ENCODE results near the gene SLC9A6.
"Not testable (repeated sequence)": the region's sequence is repeated elsewhere in the genome, so short reads cannot be mapped to it uniquely, and the experiment has no call there.

Gene SLC9A6

DNA sequence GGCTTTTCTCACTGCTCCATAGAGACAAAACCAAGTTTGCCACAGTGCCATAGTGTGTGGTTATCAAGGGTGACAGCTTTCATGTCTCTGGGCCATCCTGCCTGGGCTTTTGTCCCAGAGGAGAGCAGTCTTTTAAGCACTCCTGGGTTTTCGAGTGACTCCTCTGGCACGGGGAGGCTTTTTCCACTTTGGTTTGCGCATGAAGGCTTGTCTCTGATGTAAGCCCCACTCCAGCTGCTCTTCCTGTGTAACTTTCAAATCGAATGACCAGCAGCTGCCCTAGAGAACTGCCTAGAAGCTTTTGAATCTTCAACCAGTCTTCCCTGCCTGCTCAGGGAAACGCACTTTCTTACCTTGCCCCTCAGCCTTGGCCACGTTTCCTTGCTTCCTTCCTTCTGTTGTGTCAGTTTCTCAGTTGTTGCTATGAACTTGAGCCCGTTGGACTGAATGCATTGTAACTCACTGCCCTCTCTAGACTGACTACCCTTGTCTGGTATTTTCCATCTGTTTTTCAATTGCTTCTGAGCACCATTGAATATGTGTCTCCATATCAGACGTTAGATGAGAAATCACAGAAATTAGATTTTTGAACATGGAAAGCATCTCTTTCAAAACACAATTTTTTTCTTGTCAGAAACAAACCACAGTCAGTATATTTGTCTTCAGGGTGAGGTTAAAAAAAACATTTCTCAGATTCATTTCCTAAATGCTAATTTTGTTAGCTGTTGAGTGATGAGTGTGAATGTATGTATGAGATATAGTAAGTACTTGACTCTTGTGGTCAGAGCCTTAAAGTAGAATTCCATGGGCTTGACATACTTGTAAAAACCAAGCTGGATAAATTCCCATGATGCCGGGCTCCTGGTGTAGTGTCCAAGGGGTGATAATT, 45.3 kb downstream of the SLC9A6 start:
- no peak for DNase-seq

DNA sequence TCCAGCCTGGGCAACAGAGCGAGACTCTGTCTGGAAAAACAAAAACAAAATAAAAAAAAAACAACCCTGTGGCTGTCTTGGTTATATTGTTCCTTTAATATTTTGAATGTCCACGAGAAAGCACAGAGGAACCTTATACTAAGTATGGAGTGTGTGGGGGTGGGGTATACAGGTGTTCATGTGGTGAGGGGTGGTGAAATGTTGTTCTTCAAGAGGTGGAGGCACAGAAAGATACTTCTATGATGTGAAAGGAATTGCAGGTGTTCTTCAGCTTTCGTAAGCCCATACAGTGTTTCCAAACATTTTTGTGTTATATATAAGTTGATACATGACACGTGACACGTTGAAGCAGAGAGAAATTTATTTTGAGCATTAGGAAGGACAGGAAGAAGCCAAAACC, 46.4 kb downstream of the SLC9A6 start:
- DNase-seq, result no peak

DNA sequence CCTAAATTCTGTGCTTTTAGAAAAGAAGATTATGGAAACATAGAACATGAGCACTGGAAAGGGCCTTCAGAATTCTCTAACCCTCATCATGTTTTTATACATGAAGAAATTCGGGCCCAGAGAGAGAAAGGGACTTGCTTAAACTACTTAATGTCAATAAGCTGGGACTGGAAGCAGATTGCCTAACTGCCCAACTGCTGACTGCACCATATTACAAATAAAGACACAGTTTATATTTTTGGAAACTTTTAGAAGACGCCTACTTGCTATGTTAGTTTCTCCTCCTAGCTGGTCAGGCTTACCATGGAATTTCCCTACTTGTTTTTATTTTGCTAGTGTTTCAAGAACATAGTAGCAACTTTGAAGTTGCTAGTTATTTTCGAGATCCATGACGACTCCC, 47.1 kb downstream of the SLC9A6 start:
- no peak for DNase-seq

DNA sequence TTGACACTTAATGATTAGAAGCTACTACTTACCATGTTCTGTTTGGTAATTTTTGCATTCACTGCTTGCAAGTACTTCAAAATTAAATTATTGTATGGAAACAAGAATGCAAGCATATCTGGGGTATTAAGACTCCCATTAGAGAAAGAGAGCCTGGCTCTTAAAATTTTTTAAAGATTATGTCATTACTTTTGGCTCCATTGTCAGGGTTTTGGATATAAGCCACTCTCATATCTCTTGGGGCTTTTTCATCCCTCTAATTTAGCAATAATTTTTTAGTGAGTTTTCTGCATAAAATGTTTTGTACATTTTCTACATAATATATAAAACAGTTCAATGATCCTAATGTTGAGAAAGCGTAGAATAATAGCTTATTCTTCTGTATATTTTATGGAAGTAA, 49.4 kb downstream of the SLC9A6 start:
- DNase-seq, result no peak

DNA sequence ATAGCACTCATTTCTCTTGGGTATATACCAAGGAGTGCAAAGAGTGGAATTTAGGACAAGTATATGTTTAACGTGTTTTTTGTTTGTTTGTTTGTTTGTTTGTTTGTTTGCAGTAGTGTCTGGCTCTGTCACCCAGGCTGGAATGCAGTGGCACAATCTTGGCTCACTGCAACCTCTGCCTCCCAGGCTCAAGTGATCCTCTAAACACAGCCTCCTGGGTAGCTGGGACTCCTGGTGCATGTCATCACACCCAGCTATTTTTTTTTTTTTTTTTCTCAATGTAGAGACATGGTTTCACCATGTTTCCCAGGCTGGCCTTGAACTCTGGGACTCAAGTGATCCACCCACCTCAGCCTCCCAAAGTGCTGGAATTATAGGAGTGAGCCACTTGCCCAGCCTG, 50.4 kb downstream of the SLC9A6 start:
- DNase-seq, result no peak

DNA sequence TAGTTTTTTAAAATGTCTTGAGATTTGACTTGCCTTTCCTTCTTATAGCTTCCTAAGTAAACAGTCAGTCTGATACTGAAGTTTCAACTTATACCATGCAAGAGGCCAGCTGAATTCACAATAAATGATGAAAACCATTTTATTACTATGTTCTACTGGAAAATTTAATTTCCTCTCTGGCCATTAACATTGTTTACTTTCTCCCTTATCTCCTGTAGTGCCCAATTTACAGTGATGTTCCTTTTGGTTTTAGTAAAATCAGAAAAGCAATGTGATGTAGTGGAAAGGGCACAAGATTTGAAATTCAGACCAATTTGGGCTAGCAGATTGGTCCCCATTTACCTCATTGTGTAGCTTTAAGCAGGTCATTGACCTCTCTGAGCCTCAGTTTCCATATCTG, 54.2 kb downstream of the SLC9A6 start:
- no peak for DNase-seq

DNA sequence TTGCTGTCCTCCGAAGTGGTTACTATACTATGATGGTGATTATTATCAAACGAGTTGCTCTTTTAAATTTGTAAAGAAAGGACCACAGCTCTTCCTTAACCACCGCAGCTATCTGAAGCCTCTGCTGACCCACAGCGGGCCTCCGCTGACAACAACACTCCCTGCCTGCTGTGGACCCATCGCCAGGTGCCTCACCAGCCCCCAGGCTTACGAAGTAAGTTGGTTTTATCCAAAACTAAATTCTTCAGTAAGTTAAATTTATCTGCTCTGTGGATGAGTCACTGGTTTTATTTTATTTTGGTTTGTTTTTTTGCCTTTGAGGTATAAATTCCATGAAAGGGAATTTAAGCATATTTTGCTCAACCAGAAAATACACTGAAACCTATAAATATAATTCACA, 54.7 kb downstream of the SLC9A6 start:
- DNase-seq, result no peak

DNA sequence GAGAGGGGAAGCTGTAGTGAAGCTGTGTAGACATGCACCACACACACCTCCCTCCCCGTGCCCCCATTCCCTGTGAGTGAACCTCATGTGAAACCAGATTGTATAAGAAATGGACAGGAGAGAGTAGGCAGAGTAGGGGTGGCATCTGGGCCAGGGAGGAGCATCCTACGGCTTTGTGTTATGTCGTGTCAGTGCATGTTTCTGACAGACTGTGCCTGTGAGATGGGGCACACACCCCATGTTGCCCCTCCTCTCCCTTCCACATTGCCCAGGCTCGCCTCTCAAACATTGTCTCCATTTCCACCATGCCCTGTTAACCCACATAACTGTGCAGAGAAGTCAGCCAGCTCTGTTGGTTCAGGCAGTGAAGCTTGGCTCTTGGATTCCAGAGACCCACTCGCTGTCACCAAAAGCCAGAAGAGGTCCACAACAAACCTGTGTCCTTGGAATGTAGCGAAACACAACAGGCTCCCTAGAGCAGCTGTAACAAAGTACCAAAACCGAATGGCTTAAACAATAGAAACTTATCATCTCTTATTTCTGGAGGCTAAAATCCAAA, 56.1 kb downstream of the SLC9A6 start:
- no peak for DNase-seq

DNA sequence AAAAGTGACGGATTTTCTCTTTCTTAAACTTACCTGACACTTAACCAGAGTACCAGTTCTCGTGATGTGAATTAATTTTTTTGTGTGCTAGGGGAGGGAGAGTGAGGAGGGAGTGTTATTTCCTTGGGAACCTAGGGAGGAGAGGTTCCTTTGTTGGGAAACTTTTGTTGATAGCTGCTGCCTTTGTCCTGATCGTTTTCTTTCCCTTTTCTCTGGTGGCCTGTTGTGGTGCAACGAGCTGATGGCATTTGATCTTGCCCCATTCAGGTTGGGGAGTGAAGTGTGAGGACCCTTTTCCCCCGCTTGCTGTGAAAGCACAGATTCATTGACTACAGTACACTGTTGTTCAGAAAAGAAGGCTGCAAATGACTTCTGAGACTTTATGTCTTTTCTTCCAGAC, 59.8 kb downstream of the SLC9A6 start:
- no peak for DNase-seq

DNA sequence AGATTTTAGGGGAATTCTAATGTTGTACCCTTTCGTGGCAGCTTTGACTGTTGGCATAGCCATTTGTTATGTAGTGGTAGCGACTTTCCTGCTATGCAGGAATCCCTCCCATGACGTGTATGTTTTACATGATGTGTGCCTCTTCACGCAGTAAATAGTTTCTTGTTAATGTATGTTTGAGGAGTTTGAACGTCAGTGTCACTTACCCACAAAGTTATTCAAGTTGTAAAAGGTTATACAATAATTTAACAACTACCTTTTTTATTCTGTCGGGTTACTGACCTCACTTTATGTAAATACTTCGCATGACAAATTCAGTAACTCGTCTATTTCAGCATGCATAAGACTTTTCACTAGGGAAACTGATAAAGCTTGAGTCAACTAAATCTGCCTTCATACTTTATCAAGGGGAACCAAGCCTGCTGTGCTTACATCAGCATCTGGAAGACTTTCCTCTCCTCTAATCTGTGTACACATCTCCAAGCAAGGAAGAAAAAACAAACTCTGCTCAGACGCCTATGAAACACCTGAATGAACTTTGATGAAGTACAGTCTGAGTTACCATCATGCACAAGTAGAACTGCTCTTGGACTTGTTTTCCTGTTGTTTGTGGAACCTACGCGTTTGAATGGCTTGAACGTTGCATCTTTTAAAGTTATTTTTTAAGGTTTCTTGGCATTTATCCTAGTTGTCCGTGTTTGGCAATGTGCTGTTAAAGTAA, 61.2 kb downstream of the SLC9A6 start:
- no peak for DNase-seq

DNA sequence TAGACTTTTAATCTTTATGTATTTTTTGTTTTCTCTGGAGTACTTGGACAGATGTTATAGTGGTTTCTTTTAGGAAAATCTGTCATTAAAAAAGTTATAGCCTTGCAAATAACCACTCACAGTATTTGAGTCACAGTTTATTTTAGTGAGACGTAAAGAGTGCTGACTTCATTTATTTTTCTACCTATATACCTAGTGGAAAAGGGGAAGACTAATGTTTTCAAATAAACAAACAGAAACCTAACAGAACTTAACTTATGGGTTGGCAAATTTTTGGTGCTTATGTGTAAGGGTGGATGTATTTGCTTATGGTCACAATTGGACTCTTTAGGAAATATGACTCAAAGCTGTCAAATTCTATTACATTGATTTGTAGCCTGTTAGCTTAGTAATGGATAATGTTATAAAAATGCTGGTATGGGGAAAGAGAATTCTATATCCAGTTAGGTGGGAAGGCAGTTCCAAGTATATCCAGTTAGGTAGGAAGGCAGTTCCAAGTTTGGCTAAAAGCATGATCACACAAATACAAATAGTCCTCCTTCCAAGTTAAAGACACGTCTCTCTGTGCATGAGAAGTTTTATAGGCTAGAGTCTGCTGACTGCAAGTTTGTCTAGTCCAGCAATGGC, 61.9 kb downstream of the SLC9A6 start:
- DNase-seq, result no peak

DNA sequence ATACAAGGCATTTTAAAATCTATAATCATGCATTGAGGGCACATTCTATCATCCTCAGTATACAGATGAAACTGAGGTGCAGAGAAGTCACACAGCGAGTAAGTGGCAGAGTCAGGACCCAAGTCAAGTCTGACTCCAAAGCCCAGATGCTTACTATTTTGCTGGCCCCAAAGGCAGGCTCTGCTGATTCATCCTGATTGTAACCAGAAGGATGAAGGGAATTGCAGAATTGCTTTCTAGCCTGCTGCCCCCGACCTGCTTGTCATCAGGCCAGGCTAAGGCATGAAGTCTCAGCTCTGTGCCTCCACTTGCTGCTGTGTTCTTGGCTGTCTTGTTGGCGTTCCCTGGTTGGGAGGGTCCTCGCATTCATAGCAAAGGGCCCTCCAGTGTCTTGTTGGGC, 62.7 kb downstream of the SLC9A6 start:
- no peak for DNase-seq

DNA sequence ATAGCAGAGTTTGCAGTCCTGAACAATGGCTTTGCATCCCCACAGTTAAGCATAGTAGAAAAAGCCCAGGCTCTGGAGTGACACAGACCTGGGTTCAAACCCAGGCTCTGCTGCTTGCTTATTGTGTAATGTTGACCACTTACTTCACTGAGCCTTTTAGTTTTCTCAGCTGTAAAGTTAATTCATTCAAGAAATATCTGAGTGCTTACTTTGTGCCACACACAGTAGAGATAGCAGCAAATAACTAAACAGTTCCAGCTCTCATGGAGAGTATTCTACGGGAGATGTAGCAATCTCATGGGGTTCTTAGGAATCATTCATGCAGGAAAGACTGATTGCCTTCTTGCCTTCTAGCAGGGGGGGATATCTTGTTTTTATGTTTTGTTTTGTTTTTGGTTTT, 63.2 kb downstream of the SLC9A6 start:
- no peak for DNase-seq

DNA sequence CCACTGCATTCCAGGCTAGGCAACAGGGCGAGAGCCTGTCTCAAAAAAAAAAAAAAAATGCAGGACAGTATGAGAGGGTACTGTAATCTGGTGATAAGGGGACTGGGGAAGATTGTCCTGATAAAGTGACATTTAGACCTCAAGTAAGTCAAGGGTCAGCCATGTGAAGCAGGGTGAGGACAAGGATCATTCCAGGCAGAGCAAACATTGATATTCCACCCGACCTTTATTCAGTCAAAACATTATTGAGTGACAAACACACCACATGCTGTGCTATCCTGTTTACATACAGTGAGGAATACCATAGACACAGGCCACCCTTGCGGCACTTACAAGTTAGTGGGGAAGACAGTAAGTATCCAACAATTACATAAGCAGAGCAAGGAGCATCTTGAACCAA, 64.4 kb downstream of the SLC9A6 start:
- DNase-seq, result no peak

DNA sequence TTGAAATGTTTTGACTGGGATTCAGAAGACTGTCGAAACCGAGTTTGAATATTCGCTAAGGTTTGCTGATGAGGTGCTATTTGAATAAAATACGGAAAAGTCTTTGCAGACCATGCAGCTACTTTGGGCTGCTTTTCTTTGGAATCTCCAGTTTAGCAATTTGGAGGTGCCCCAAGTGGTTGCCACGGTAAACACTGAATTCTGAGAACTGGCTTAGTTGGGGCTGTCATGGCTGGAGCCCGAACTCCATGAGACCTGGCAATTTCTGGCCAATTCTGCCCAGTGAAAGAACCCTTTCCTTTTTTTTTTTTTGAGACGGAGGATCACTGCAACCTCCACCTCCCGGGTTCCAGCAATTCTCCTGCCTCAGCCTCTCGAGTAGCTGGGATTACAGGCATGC, 65.6 kb downstream of the SLC9A6 start:
- DNase-seq, result not testable (repeated sequence)

DNA sequence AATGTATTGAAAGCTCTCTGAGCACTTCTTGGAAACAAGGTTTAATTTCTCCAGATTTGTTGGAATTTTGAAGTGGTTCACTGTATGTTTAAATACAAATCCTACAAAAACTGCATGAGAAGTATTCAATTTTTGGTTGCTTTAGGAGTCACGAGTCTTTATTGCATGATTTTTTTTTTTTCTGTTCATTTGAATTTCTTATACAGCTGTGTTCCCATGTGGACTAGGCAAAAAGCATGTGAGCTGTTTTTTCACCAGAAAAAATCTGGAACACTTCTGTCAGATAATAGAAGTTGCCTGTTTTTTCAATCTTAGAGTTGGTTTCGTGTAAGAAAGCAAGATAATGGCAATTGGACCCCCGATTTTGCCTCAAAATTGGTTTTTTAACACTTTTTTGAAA, 66.4 kb downstream of the SLC9A6 start:
- DNase-seq, result no peak

DNA sequence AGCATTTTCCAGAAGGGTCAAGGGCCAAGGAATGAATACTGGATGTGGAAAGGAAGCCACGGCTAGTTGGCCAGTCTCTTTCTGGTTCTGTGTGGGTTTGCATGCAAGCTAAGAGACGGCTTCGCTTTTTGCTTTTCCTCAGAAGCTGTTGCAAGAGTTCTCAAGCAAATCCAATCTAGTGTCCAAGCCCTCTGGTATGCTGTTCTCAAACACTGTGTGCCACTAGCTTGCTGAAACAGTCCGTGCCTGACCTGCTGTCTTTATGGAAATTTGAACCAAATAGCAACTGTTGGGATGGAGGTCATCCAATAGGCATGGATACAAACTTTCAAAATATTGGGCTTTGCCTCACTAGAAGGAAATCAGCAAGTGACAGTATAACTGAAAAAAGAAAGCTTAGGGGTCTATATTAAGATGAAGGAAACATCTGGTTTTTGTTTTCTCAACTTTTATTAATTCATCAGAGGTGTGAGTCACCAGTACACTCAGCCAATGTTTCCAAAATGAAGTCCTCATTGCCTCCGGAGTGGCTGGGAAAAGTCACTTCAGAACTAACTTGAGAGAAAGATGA, 70.5 kb downstream of the SLC9A6 start:
- DNase-seq, result no peak

DNA sequence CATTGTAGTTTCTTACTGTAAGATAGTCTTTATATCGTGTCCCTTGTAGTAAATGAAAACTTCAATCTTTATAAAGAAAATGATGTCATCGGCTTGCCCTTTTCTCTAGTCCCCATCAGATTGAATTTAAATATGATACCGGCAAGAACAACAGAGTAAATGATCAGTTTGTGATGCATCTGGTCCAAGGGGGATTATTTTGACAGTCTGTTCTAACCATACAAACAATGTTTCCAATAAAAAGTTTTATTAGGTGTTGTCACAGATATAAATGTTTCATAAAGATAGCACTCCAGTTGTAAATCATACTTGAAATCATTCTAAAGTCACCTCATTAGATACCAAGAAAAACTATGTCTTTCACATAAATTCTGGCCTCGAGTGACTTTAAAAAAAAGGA, 72.3 kb downstream of the SLC9A6 start:
- no peak for DNase-seq

DNA sequence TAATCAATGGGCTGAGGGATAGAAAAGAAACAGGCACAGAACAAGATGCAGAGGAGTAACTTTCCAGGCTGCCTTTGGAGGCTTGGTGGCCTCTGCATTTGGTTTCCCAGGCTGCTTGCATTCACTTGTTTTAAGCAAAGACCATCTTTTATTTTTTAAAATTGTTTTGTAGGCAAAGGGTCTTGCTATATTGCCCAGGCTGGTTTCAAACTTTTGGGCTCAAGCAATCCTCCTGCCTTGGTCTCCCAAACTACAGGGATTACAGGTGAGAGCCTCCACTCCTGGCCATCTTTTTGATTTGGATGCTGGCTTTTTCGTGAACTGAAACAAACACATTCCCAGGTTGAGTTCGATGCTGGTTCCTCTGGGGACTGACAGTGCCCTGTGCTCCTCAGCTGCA, 74.1 kb downstream of the SLC9A6 start:
- DNase-seq, result no peak

DNA sequence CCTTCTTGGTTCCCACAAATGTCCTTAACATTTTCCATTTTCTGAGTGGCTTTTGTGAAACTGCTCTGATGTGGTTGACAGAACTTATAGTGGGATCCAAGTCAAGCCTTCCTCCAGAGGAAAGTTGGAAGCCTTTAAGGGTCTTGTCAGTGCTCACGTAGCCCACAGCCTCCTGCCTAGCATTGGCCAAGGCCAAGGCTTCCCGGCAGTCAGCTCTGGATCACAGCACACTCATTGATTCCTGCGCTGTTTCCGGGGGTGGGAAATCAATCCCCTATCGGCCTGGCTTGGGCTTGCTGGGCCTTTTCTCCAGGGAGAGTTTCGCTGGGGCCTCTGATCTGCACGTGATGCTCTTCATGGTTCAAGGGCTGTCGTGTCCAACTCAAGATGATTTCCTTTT, 76.1 kb downstream of the SLC9A6 start:
- no peak for DNase-seq

DNA sequence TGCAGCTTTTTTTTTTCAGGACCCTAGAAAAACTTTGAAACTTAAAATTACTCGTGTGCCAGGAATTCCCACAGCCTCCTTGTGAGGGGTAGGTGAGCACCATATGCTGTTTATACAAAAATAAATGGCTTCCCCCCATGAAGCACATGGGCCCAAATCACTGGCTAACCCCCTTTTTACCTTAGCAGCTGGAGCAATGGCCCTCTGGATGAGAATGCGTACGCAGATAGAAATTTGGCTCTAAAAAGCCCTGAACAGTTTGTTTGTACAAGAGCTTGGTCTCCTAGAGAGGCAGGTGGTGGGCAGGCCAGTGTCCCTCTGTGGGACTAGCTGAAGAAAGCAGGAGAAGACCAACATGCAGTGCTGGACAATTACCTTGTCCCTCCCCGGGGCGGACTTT, 76.5 kb downstream of the SLC9A6 start:
- DNase-seq, result no peak

DNA sequence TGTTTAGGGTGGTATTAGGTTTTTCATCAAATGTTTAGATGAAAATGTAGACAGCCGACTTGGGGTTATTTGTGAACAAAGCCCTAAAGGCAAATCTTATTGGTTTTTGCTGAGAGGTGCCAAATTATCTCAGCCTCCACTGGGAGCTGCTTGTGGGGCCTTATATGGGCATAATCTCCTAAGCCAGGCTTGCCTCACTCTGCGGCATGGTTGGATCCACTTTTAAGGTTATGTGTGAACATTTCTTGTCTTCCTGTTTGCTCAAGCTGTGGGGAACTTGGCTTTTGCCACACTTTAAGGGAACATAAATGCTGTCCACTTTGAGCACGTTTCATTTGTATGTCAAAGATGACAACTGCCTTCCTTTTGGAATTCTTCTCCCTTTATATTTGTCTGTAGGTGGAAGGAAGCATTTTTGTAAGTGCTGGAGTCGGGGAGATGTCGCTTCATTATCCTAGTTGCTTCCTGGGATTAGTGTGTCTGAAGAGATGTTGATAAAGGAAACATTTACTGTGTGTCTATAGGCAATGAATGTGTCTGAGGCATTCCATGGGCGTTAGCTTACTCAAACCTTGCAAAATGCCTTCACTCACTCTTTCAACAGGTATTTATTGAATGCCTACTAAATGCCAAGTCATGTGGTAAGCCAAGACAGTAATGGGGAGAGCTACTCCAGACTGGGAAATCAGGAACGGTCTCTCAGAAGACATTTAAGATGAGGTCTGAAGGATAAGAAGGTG, 78.3 kb downstream of the SLC9A6 start:
- no peak for DNase-seq

DNA sequence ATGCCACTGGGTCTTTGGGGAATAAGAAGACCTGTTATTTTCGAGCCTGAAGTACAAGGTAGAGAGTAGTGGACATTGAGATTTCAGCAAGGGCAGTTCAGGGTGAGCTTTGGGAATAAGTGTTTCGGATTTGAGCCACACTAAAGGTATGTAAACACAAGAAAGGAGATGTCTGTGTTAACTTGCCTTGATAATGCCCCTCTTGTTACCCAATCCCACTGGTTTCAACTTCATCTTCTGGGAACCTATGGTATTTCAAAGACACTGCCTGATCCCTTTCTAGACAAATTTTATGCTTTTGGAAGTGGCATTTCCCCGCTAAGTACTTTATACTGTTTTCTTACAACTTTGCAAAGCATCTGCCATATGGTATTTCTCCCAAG, 79.4 kb downstream of the SLC9A6 start:
- DNase-seq, result no peak

Data from activated CD4-positive, alpha-beta T cell treated with anti-CD3 and anti-CD28 coated beads, Interleukin-2, amount 50 U/mL, for 48 hours (primary cell).